ENCODE data around the gene N4BP2L1.
"Not testable (repeated sequence)": the region's sequence is repeated elsewhere in the genome, so short reads cannot be mapped to it uniquely, and the experiment has no call there.

Gene N4BP2L1

DNA sequence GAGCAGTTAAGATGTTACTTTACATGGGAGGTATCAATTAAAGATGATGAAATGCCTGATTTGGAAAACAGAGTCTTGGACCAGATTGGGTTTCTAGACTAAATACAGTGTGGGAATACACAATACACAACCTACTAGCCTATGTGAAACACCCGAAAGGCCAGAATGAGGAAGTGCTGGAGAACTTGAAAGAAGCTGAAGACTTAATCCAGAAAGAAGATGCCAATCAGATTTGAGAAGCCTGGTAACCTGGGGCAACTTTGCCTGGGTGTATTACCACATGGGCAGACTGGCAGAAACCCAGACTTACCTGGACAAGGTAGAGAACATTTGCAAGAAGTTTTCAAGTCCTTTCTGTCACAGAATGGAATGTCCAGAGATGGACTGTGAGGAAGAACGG is 43.2 kb downstream of the N4BP2L1 start:
- no peak for DNase-seq

DNA sequence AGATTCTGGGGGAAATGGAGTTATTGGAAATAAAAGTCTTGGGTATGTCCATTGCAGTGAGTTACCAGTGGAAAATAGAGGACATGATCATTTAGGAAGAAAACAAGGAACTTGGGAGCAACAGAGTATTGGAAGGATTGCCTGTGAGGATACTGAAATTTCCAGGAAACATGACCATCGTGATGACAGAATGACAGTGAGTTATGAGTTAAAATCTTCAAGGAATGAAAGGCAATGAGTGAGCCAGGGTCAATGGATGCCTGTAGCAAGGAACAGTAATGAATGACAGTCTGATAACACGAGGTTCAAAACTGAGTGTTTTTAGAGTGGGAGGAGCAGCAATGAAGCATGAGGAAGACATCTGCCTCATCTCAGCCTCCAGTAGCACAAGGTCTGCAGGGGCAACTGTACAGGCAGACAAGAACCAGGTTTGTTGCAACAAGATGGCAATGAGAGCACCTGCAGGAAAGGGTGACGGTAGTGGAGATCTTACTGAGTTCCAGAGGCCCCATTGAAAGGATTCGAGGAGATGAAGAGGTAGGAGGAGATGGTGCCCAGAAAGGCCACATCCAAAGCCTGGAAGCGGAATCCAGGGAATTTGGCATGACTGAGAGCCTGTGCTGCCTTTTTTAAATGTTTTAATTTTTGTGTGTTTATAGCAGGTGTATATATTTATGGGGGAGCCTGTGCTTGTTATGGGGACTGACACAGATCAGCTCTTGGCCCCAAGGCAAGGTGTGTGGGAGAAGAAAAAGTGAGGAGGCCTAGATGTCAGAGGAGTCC is 43.9 kb downstream of the N4BP2L1 start:
- no peak for DNase-seq

DNA sequence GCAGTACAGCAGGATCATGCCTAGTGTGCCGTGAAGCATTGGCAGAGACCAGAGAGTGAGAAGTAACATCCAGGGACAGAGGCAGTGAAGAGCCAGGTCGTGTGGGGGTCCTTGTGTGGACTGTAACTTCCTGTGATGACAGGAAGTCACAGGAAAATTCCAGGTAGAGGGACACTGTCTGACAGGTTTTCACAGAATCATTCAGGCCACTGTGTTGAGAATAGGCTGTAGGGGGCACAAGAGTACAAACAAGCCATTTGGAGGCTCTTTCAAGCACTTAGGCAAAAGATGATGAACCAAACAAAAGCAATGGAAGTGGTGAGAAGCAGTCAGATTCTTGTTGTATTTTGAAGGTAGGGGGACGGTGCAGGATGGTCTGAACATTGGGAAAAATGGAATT is 46.4 kb downstream of the N4BP2L1 start:
- DNase-seq, result no peak

- no peak for DNase-seq
Observed at GRCh38 chr13:32378012-32378411, 49.9 kb downstream of the N4BP2L1 start.

GRCh38 chr13:32376642-32377415 is 51.1 kb downstream of the N4BP2L1 start:
- DNase-seq, result no peak

- DNase-seq, result no peak
Observed at GRCh38 chr13:32370805-32371204, 57.1 kb downstream of the N4BP2L1 start.

DNA sequence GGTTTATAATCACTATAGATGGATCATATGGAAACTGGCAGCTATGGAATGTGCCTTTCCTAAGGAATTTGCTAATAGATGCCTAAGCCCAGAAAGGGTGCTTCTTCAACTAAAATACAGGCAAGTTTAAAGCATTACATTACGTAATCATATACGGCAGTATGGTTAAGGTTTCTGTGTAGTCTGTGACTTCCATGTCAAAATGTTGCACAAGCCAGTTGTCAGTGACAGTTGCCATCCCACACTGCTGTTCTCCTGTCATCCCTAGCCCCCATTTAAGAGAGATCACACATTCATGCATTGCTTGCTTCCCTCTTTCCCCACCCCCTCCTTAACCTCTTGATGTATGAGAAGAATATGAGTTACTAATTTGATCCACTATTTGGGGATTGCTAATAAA is 65.4 kb downstream of the N4BP2L1 start:
- DNase-seq, result no peak

- DNase-seq, result not testable (repeated sequence)
Observed at GRCh38 chr13:32355935-32356334, 72.0 kb downstream of the N4BP2L1 start.

- DNase-seq, result no peak
Observed at GRCh38 chr13:32354040-32354439, 73.9 kb downstream of the N4BP2L1 start.

GRCh38 chr13:32350839-32351441 is 77.0 kb downstream of the N4BP2L1 start:
- not testable (repeated sequence) for DNase-seq
